ENCODE results near the gene DEFB132. TPM values are rescaled to one million over a fixed set of nuclear protein-coding genes. Genes with fewer than 3 reads are reported as not detected.
A peak's percentile ranks its signal among the peaks of the same experiment; 100 is the strongest.

The DEFB132 gene
- total and polyA plus RNA-seq, 9 of the 15 experiments (the other 6 are each of a cell fraction or from before 2014, with no cell fraction given) = not detected

DNA sequence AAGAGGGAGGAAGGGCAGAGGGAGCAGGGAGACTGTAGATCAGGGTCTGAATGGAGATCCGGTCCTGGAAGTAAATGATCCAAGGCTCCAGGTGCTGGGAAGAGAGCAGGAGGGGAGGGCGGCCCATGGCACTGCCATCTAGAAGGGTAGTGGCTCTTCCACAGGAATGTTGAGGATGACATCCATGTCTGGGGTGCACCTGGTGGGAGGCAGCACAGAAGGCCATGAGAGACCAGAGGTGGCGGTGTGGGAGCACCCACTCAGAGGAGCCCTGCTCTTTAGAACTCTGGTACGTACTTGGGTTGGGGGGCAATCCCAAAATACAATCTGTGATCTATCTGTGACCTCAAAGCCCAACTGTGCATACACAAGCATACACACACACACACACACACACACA is 13.5 kb downstream of the DEFB132 start (continued):
- TF ChIP-seq, protein P1, sequence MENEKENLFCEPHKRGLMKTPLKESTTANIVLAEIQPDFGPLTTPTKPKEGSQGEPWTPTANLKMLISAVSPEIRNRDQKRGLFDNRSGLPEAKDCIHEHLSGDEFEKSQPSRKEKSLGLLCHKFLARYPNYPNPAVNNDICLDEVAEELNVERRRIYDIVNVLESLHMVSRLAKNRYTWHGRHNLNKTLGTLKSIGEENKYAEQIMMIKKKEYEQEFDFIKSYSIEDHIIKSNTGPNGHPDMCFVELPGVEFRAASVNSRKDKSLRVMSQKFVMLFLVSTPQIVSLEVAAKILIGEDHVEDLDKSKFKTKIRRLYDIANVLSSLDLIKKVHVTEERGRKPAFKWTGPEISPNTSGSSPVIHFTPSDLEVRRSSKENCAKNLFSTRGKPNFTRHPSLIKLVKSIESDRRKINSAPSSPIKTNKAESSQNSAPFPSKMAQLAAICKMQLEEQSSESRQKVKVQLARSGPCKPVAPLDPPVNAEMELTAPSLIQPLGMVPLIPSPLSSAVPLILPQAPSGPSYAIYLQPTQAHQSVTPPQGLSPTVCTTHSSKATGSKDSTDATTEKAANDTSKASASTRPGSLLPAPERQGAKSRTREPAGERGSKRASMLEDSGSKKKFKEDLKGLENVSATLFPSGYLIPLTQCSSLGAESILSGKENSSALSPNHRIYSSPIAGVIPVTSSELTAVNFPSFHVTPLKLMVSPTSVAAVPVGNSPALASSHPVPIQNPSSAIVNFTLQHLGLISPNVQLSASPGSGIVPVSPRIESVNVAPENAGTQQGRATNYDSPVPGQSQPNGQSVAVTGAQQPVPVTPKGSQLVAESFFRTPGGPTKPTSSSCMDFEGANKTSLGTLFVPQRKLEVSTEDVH (IDR thresholded peaks at IDR 0.05; ENCODE audit: low read depth, partially characterized antibody) = no peak
- no peak for TF ChIP-seq ESRRA (IDR thresholded peaks at IDR 0.05; ENCODE audit: borderline replicate concordance, low read depth)
- TF ChIP-seq PTRF (tag; IDR thresholded peaks at IDR 0.05) = no peak
- no peak for TF ChIP-seq ZFP36 (IDR thresholded peaks at IDR 0.05; ENCODE audit: low read depth, low read length, partially characterized antibody)

GRCh38 chr20:271528-271927 is 14.0 kb downstream of the DEFB132 start:
- DNase-seq (ENCODE audit: extremely low read depth in 1 of 4, low spot score in 3 of 4) (no peak), ATAC-seq (no peak), FAIRE-seq (no peak)
- H3K9me3 ChIP-seq (replicated peaks; ENCODE audit: control insufficient read depth, insufficient read depth, low read depth, low read length) = no peaks in the 10 kb centered on the region
- H3K79me2 ChIP-seq (ENCODE audit: control insufficient read depth, insufficient read depth, low read length) = no peaks in the 10 kb centered on the region
- no peak overlapping the region for H3K27ac ChIP-seq (ENCODE audit: extremely low read depth, low read depth, low read length)
- H3K4me1 ChIP-seq (replicated peaks in 1 of 2; ENCODE audit: control insufficient read depth in 2 of 2, insufficient read depth in 2 of 2, low read length in 2 of 2) = peaks cover 2 to 6% of the 10 kb centered on the region in 2 experiments; a peak in 4 of 5 replicates
- in situ Hi-C loops (cut with MboI) (no loop called here), intact Hi-C loops (cut with micrococcal nuclease) (no loop called here)
- no peak overlapping the region for H3K4me3 ChIP-seq
- no TSS peak for BruUV-seq (replicated peaks)
- POLR2A ChIA-PET = interaction anchor here (1.6 kb wide), 1 partner anchor 11 kb away, joined by 3 read pairs; no protein-coding TSS in a partner anchor
- CTCF ChIA-PET (ENCODE audit: low intra/inter-chr PET ratio) = no interaction called here
- H4K20me1 ChIP-seq (replicated peaks; ENCODE audit: control insufficient read depth, insufficient read depth, low read length) = no peaks in the 10 kb centered on the region
- H3K9ac ChIP-seq (ENCODE audit: insufficient read depth in 1 of 2, low read depth in 2 of 2, low read length in 2 of 2) = no peak overlapping the region; a peak in 1 of 4 replicates
- H3K27me3 ChIP-seq (ENCODE audit: control insufficient read depth in 2 of 2, insufficient read depth in 2 of 2, low read length in 2 of 2) = no peaks in the 10 kb centered on the region
- TF ChIP-seq E2F4 (CRISPR knock-in tag; IDR thresholded peaks at IDR 0.05; ENCODE audit: low read depth) = no peak
- peak; percentile 90 for TF ChIP-seq RBM25 (IDR thresholded peaks at IDR 0.05; ENCODE audit: low read depth, low read length, severe bottlenecking)
- peak; percentile 65; the same call in 1 of the 2 replicates for TF ChIP-seq ADNP (tag; IDR thresholded peaks at IDR 0.05)
- no peak for TF ChIP-seq TAF9B (IDR thresholded peaks at IDR 0.05; ENCODE audit: partially characterized antibody)
- TF ChIP-seq BCOR (IDR thresholded peaks at IDR 0.05) = peak; percentile 76
- no peak for TF ChIP-seq TFAP4 (CRISPR knock-in tag; IDR thresholded peaks at IDR 0.05; ENCODE audit: borderline replicate concordance)
- no peak for TF ChIP-seq BRCA1 (IDR thresholded peaks at IDR 0.05)
- no peak for TF ChIP-seq BRCA1 (CRISPR knock-in tag; IDR thresholded peaks at IDR 0.05)
- 0 out of 2 replicates have a peak, but pooled peaks have one; percentile 31 for TF ChIP-seq HDAC2 (IDR thresholded peaks at IDR 0.05)
- TF ChIP-seq KDM1A (IDR thresholded peaks at IDR 0.05) = peak in 1 of 2 experiments; percentile 60; a peak in 2 of 4 replicates
- no peak overlapping the region for H3K4me2 ChIP-seq (ENCODE audit: insufficient read depth, low read length)
- no peak overlapping the region for H2AFZ ChIP-seq (ENCODE audit: low read depth, low read length)
- H3K36me3 ChIP-seq (ENCODE audit: control insufficient read depth, insufficient read depth, low read length) = peaks cover 10% of the 10 kb centered on the region; the same call in 1 of the 3 replicates
- H3K9me1 ChIP-seq (ENCODE audit: control insufficient read depth, insufficient read depth, low read length) = no peaks in the 10 kb centered on the region
